WTC11 (cell line): ENCODE measurements around the gene GLI1. TPM values are rescaled to one million over a fixed set of nuclear protein-coding genes. Genes with fewer than 3 reads are reported as not detected.

ENCODE experiments used
- CBFB ChIP-seq: sonication (generic); formaldehyde crosslinking; IDR thresholded peaks from 2 replicates; pipeline ENCODE4 v1.8.1; 2022; ENCODE audit warnings: mild to moderate bottlenecking, low read depth, missing genetic modification reagents
- CREB1 ChIP-seq: sonication (generic); formaldehyde crosslinking; IDR thresholded peaks from 2 replicates; pipeline ENCODE4 v1.8.0; 2023; ENCODE audit warnings: mild to moderate bottlenecking, missing genetic modification reagents
- CTCF ChIP-seq: fragments of 200-600 bp; IDR thresholded peaks from 2 replicates; pipeline ENCODE4 v1.8.0; 2022; ENCODE audit warnings: antibody characterized with exemption
- EMX1 ChIP-seq: fragments of 250-450 bp; sonication (Bioruptor Pico); IDR thresholded peaks from 2 replicates; pipeline ENCODE4 v1.8.0; 2021; ENCODE audit warnings: mild to moderate bottlenecking
- ETV6 ChIP-seq: sonication (generic); formaldehyde crosslinking; IDR thresholded peaks from 2 replicates; pipeline ENCODE4 v1.8.1; 2022; ENCODE audit warnings: mild to moderate bottlenecking, missing genetic modification reagents
- FOXJ3 ChIP-seq: sonication (generic); formaldehyde crosslinking; IDR thresholded peaks from 2 replicates; pipeline ENCODE4 v1.9.0; 2021; ENCODE audit warnings: missing genetic modification reagents, mild to moderate bottlenecking, borderline replicate concordance
- FOXP1 ChIP-seq: sonication (generic); formaldehyde crosslinking; IDR thresholded peaks from 2 replicates; pipeline ENCODE4 v1.8.0; 2022; ENCODE audit warnings: missing genetic modification reagents, mild to moderate bottlenecking, moderate library complexity, borderline replicate concordance
- GABPB1 ChIP-seq: sonication (generic); formaldehyde crosslinking; IDR thresholded peaks from 2 replicates; pipeline ENCODE4 v1.8.1; 2023; ENCODE audit warnings: mild to moderate bottlenecking, missing genetic modification reagents
- GRHL2 ChIP-seq: fragments of 250-450 bp; sonication (Bioruptor Pico); IDR thresholded peaks from 2 replicates; pipeline ENCODE4 v1.8.0; 2022; ENCODE audit warnings: mild to moderate bottlenecking, moderate library complexity; ENCODE audit not compliant: insufficient replicate concordance, severe bottlenecking
- HMGA2 ChIP-seq: fragments of 250-450 bp; sonication (Bioruptor Pico); IDR thresholded peaks from 2 replicates; pipeline ENCODE4 v1.4.0; 2021; ENCODE audit warnings: mild to moderate bottlenecking, moderate library complexity
- MAX ChIP-seq: sonication (generic); formaldehyde crosslinking; IDR thresholded peaks from 2 replicates; pipeline ENCODE4 v1.8.0; 2022; ENCODE audit warnings: mild to moderate bottlenecking, missing genetic modification reagents
- NR1H2 ChIP-seq: sonication (generic); formaldehyde crosslinking; IDR thresholded peaks from 2 replicates; pipeline ENCODE4 v1.9.0; 2021; ENCODE audit warnings: mild to moderate bottlenecking, moderate library complexity, missing genetic modification reagents
- RORB ChIP-seq: fragments of 250-450 bp; sonication (Bioruptor Pico); IDR thresholded peaks from 2 replicates; pipeline ENCODE4 v1.9.0; 2021; ENCODE audit warnings: mild to moderate bottlenecking
- SOX15 ChIP-seq: fragments of 250-450 bp; sonication (Bioruptor Pico); IDR thresholded peaks from 2 replicates; pipeline ENCODE4 v1.9.0; 2021; ENCODE audit warnings: mild to moderate bottlenecking
- TP53 ChIP-seq: sonication (generic); formaldehyde crosslinking; IDR thresholded peaks from 2 replicates; pipeline ENCODE4 v1.8.1; 2023; ENCODE audit warnings: mild to moderate bottlenecking, missing genetic modification reagents
- ZBTB21 ChIP-seq: sonication (generic); formaldehyde crosslinking; IDR thresholded peaks from 2 replicates; pipeline ENCODE4 v1.8.1; 2023; ENCODE audit warnings: mild to moderate bottlenecking, missing genetic modification reagents, borderline replicate concordance
- ZNF138 ChIP-seq: sonication (generic); formaldehyde crosslinking; conservative IDR thresholded peaks from 2 replicates; pipeline ENCODE4 v1.8.1; 2022; ENCODE audit warnings: mild to moderate bottlenecking, moderate library complexity, missing genetic modification reagents
- ZNF317 ChIP-seq: sonication (generic); formaldehyde crosslinking; IDR thresholded peaks from 2 replicates; pipeline ENCODE4 v1.8.1; 2023; ENCODE audit warnings: low read depth, mild to moderate bottlenecking, moderate library complexity, missing genetic modification reagents, borderline replicate concordance
- ZNF423 ChIP-seq: fragments of 250-450 bp; sonication (Bioruptor Pico); IDR thresholded peaks from 2 replicates; pipeline ENCODE4 v2.1.2; 2022; ENCODE audit warnings: mild to moderate bottlenecking, moderate library complexity
- ZNF425 ChIP-seq: fragments of 250-450 bp; sonication (Bioruptor Pico); conservative IDR thresholded peaks from 2 replicates; pipeline ENCODE4 v1.9.0; 2021; ENCODE audit warnings: mild to moderate bottlenecking
- total RNA-seq: library from RNA; stranded (reverse); gene quantifications from 3 replicates; pipeline ENCODE4 v1.2.3, GENCODE V29; 2021
- TF ChIP-seq, protein P1 (sequence below): fragments of 250-450 bp; sonication (Bioruptor Pico); IDR thresholded peaks from 2 replicates; pipeline ENCODE4 v1.9.0; 2021; ENCODE audit warnings: mild to moderate bottlenecking
- TF ChIP-seq, protein P2 (sequence below): sonication (generic); formaldehyde crosslinking; IDR thresholded peaks from 2 replicates; pipeline ENCODE4 v1.8.1; 2022; ENCODE audit warnings: mild to moderate bottlenecking, missing genetic modification reagents, moderate library complexity, borderline replicate concordance
- TF ChIP-seq, protein P3 (sequence below): fragments of 250-450 bp; sonication (Bioruptor Pico); IDR thresholded peaks from 2 replicates; pipeline ENCODE4 v1.9.0; 2021; ENCODE audit warnings: mild to moderate bottlenecking
- TF ChIP-seq, protein P4 (sequence below): sonication (generic); formaldehyde crosslinking; IDR thresholded peaks from 2 replicates; pipeline ENCODE4 v1.8.0; 2023; ENCODE audit warnings: mild to moderate bottlenecking, missing genetic modification reagents
- TF ChIP-seq, protein P5 (sequence below): sonication (generic); formaldehyde crosslinking; IDR thresholded peaks from 2 replicates; pipeline ENCODE4 v1.8.1; 2023; ENCODE audit warnings: mild to moderate bottlenecking, missing genetic modification reagents, moderate library complexity
- TF ChIP-seq, protein P6 (sequence below): sonication (generic); formaldehyde crosslinking; IDR thresholded peaks from 2 replicates; pipeline ENCODE4 v1.8.1; 2023; ENCODE audit warnings: mild to moderate bottlenecking, missing genetic modification reagents

Gene GLI1
- total RNA-seq, 1 experiment from 2014 or later, result 16.2 TPM

DNA sequence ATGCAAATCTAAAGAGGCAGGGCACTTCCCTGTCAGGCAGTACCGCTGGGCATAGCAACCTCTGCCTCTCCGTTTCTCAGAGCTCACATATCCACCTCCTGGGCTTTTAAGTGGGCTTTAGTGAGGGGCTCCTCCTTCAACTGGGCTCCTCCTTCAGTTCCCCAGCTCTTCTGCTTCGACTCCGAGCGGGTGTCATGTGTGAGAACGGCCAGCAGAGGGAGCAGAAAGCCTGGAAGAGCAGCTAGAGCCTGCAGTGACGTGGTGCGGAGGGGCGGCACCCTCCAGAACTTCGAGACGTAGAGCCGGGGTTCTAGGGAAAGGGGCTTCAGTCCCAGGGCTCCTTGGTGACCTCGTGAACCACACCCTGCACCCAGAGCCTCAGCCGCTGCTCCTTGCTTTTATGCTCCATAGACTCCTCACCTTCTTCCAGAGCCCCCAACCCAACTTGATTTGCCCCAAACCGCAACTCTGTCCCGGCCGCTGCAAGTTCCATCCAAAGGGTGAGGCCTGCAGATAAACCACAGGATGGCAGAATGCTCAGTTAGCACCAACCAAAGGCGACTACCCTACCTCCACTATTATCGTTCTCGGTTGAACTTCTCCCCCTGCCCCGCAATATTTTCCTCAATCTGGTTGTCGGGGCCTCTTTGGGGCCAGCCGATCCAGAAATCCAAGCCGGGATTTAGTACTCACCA is 383 bp upstream of the GLI1 start (continued):
- TF ChIP-seq ETV6 (CRISPR knock-in tag) (peak; percentile 78), EMX1 (0 out of 2 replicates have a peak, but pooled peaks have one; percentile 40), MAX (CRISPR knock-in tag) (peak; percentile 56; the same call in 1 of the 2 replicates), CBFB (CRISPR knock-in tag) (no peak), ZNF317 (CRISPR knock-in tag) (no peak), HMGA2 (CRISPR knock-in tag) (no peak), CREB1 (CRISPR knock-in tag) (no peak), ZBTB21 (CRISPR knock-in tag) (no peak), TP53 (CRISPR knock-in tag) (no peak), ZNF138 (no peak), GRHL2 (CRISPR knock-in tag) (no peak), ZNF425 (CRISPR knock-in tag) (no peak), CTCF (peak; percentile 95), FOXP1 (peak; percentile 52; the same call in 1 of the 2 replicates), ZNF423 (no peak), FOXJ3 (CRISPR knock-in tag) (no peak), NR1H2 (CRISPR knock-in tag) (no peak), SOX15 (CRISPR knock-in tag) (no peak), GABPB1 (no peak), RORB (CRISPR knock-in tag) (no peak)
- TF ChIP-seq, protein P1, sequence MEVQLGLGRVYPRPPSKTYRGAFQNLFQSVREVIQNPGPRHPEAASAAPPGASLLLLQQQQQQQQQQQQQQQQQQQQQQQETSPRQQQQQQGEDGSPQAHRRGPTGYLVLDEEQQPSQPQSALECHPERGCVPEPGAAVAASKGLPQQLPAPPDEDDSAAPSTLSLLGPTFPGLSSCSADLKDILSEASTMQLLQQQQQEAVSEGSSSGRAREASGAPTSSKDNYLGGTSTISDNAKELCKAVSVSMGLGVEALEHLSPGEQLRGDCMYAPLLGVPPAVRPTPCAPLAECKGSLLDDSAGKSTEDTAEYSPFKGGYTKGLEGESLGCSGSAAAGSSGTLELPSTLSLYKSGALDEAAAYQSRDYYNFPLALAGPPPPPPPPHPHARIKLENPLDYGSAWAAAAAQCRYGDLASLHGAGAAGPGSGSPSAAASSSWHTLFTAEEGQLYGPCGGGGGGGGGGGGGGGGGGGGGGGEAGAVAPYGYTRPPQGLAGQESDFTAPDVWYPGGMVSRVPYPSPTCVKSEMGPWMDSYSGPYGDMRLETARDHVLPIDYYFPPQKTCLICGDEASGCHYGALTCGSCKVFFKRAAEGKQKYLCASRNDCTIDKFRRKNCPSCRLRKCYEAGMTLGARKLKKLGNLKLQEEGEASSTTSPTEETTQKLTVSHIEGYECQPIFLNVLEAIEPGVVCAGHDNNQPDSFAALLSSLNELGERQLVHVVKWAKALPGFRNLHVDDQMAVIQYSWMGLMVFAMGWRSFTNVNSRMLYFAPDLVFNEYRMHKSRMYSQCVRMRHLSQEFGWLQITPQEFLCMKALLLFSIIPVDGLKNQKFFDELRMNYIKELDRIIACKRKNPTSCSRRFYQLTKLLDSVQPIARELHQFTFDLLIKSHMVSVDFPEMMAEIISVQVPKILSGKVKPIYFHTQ (CRISPR knock-in tag), result no peak
- TF ChIP-seq, protein P2, sequence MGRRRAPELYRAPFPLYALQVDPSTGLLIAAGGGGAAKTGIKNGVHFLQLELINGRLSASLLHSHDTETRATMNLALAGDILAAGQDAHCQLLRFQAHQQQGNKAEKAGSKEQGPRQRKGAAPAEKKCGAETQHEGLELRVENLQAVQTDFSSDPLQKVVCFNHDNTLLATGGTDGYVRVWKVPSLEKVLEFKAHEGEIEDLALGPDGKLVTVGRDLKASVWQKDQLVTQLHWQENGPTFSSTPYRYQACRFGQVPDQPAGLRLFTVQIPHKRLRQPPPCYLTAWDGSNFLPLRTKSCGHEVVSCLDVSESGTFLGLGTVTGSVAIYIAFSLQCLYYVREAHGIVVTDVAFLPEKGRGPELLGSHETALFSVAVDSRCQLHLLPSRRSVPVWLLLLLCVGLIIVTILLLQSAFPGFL (CRISPR knock-in tag), result no peak
- TF ChIP-seq, protein P3, sequence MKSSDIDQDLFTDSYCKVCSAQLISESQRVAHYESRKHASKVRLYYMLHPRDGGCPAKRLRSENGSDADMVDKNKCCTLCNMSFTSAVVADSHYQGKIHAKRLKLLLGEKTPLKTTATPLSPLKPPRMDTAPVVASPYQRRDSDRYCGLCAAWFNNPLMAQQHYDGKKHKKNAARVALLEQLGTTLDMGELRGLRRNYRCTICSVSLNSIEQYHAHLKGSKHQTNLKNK (CRISPR knock-in tag), result no peak
- TF ChIP-seq, protein P4, sequence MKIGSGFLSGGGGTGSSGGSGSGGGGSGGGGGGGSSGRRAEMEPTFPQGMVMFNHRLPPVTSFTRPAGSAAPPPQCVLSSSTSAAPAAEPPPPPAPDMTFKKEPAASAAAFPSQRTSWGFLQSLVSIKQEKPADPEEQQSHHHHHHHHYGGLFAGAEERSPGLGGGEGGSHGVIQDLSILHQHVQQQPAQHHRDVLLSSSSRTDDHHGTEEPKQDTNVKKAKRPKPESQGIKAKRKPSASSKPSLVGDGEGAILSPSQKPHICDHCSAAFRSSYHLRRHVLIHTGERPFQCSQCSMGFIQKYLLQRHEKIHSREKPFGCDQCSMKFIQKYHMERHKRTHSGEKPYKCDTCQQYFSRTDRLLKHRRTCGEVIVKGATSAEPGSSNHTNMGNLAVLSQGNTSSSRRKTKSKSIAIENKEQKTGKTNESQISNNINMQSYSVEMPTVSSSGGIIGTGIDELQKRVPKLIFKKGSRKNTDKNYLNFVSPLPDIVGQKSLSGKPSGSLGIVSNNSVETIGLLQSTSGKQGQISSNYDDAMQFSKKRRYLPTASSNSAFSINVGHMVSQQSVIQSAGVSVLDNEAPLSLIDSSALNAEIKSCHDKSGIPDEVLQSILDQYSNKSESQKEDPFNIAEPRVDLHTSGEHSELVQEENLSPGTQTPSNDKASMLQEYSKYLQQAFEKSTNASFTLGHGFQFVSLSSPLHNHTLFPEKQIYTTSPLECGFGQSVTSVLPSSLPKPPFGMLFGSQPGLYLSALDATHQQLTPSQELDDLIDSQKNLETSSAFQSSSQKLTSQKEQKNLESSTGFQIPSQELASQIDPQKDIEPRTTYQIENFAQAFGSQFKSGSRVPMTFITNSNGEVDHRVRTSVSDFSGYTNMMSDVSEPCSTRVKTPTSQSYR (CRISPR knock-in tag), result no peak
- TF ChIP-seq, protein P5, sequence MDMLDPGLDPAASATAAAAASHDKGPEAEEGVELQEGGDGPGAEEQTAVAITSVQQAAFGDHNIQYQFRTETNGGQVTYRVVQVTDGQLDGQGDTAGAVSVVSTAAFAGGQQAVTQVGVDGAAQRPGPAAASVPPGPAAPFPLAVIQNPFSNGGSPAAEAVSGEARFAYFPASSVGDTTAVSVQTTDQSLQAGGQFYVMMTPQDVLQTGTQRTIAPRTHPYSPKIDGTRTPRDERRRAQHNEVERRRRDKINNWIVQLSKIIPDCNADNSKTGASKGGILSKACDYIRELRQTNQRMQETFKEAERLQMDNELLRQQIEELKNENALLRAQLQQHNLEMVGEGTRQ, result peak; percentile 61
- TF ChIP-seq, protein P6, sequence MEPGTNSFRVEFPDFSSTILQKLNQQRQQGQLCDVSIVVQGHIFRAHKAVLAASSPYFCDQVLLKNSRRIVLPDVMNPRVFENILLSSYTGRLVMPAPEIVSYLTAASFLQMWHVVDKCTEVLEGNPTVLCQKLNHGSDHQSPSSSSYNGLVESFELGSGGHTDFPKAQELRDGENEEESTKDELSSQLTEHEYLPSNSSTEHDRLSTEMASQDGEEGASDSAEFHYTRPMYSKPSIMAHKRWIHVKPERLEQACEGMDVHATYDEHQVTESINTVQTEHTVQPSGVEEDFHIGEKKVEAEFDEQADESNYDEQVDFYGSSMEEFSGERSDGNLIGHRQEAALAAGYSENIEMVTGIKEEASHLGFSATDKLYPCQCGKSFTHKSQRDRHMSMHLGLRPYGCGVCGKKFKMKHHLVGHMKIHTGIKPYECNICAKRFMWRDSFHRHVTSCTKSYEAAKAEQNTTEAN (CRISPR knock-in tag), result no peak
